Measurements from ENCODE around the gene ACSF2. TPM values are rescaled to one million over a fixed set of nuclear protein-coding genes. Genes with fewer than 3 reads are reported as not detected.

ACSF2 gene
- total RNA-seq, 4 donors from 2014 or later, result 31.3 to 63.1 (median 42.2) TPM

DNA sequence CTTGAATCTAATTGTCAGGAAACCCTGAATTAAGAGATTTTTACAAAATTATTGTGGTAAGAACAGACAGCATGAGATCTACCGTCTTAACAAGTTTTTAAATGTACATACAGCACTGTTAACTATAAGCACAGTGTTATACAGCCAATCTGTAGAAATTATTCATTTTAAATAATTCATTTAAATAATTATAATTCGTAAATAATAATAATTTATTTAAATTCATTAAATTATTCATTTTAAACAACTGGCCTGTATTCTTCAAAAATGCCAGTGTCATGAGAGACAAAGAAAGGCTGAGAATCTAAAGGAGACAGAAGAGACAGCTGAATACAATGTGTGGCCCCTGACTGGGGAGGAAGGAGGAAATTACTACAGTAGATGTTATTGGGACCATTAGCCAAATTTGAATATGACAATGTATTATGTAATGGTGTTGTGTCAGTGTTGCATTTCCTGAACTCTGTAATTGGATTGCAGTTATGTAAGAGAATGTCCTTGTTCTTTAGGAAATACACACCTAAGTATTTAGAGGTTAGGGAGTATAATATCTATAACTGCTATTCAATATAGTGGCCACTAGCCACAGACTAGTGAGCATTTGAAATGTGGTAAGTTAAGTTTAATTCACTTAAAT, 55.0 kb downstream of the ACSF2 start:
- TF ChIP-seq CTCF (IDR thresholded peaks at IDR 0.05; ENCODE audit: low read depth), result no peak

GRCh38 chr17:50481648-50482047, 55.6 kb downstream of the ACSF2 start:
- TF ChIP-seq CTCF (IDR thresholded peaks at IDR 0.05; ENCODE audit: low read depth), result no peak

GRCh38 chr17:50482110-50482509, 56.1 kb downstream of the ACSF2 start:
- TF ChIP-seq CTCF (IDR thresholded peaks at IDR 0.05; ENCODE audit: low read depth), result no peak

- no peak for TF ChIP-seq CTCF (IDR thresholded peaks at IDR 0.05; ENCODE audit: low read depth)
These were observed 56.5 kb downstream of the ACSF2 start for GRCh38 chr17:50482516-50482915.

- no peak for TF ChIP-seq CTCF (IDR thresholded peaks at IDR 0.05; ENCODE audit: low read depth)
These were observed 57.2 kb downstream of the ACSF2 start for GRCh38 chr17:50483266-50483665.

GRCh38 chr17:50484386-50485155, 58.6 kb downstream of the ACSF2 start:
- no peak for TF ChIP-seq CTCF (IDR thresholded peaks at IDR 0.05; ENCODE audit: low read depth)

GRCh38 chr17:50487213-50488096, 61.4 kb downstream of the ACSF2 start:
- TF ChIP-seq CTCF (IDR thresholded peaks at IDR 0.05; ENCODE audit: low read depth), result no peak

Data from subcutaneous adipose tissue (tissue), 4 donors.